Neural crest cell (in vitro differentiated cells): ENCODE results near the gene ELMOD1. TPM values are rescaled to one million over a fixed set of nuclear protein-coding genes. Genes with fewer than 3 reads are reported as not detected.

Experiments
- DNase-seq: peaks from one replicate; pipeline ENCODE4 v3.0.0; 2021; ENCODE audit warnings: low read depth, mixed read lengths, low spot score
- H3K27ac Mint-ChIP-seq: one replicate; pipeline ENCODE4 v1.8.0; 2021; ENCODE audit warnings: mild to moderate bottlenecking, mixed read lengths; ENCODE audit not compliant: unreplicated experiment
- H3K27me3 Mint-ChIP-seq: 2 replicates; pipeline ENCODE4 v1.8.0; 2021; ENCODE audit warnings: low read depth, mild to moderate bottlenecking, mixed read lengths
- H3K36me3 Mint-ChIP-seq: 2 replicates; pipeline ENCODE4 v1.8.0; 2021; ENCODE audit warnings: low read depth, mild to moderate bottlenecking, mixed read lengths
- H3K4me1 Mint-ChIP-seq: 2 replicates; pipeline ENCODE4 v1.8.0; 2021; ENCODE audit warnings: mixed read lengths
- H3K4me3 Mint-ChIP-seq: one replicate; pipeline ENCODE4 v1.8.0; 2021; ENCODE audit warnings: mild to moderate bottlenecking, mixed read lengths
- H3K9me3 Mint-ChIP-seq: 2 replicates; pipeline ENCODE4 v1.8.0; 2021; ENCODE audit warnings: mixed read lengths
- CTCF ChIP-seq: fragments of 200-600 bp; sonication (generic); conservative IDR thresholded peaks from 2 replicates; pipeline ENCODE4 v1.5.0; 2021; ENCODE audit warnings: antibody characterized with exemption, mild to moderate bottlenecking
- total RNA-seq: library from RNA; stranded (reverse); gene quantifications from 2 replicates; pipeline ENCODE4 v1.2.1, GENCODE V29; 2021

The ELMOD1 gene
- total RNA-seq, 1 donor from 2014 or later, result 0.40 TPM

DNA sequence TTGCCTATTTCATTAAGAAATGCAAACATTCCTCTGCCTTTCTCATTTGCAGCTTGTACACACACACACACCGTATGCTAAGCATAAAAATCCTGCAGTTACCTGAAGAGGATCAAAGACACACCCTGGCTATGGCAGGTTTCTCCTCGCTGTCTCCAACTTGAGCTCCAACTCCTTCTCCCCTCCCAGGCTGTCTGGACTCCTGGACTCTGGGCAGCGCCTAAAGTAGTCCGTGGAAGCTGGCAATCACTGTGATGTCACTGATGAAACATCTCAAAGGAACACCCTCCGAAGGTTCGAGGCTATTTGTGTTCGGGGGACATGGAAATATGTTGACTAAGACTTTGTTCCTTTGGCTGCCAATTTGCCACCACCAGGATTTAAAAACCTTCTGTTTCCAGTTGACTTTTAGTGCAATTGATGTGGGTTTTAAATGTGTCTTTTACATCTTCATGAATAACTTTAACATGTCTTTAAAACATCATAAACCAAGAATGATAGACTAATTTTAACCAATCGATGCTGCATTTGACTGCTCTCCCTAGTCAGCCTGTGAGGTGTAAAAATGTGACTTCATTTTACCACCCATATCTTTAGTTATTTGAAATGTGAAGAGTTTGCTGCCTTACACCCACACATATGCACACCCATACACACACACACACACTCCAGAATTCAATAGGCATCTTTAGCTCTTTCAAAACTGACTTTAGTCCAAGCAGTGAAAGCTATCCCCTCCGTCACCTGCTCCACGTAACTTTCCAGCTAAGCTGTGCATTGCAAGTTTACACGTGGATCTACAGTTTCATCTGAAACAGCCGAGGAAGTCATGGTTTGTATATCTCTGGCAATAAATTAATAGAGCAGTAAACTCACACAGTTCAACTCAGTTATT is 121.2 kb downstream of the ELMOD1 start, which contains the start of gene SLN:
Gene SLN (minus strand): TSS at position 196 of the 895 bp plus-strand sequence.
- Mint-ChIP-seq H3K4me3 (no peak within 1 kb of the TSS), H3K36me3 (no peaks in the 10 kb centered on the region)
- no peak for DNase-seq

DNA sequence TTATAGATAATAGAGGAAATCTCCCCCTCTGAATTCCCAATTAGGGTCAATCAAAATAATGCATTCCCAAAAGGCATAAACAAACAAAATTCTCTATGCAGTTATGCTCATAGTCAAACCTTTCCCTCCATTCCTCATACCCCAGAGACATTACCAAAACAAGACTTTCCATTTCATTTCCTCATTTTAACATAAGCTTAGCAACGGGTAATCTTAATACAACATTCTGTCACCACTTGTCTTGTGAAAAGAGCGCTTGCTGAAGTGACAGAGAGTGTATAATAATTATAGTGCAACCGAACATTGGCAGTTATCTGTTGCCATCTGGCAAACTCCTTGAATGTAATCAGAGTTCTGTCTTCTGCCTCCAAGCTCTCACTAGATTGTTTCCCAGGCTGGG is 122.1 kb downstream of the ELMOD1 start:
- DNase-seq, result no peak
- Mint-ChIP-seq H3K4me1 (peaks cover 10% of the 10 kb centered on the region), H3K36me3 (no peaks in the 10 kb centered on the region), H3K4me3 (no peak overlapping the region), H3K27me3 (peaks cover 16% of the 10 kb centered on the region), H3K27ac (no peak overlapping the region), H3K9me3 (no peaks in the 10 kb centered on the region)
- no peak for TF ChIP-seq CTCF

More for the DNA sequence above, 121.2 kb downstream of the ELMOD1 start, which contains the start of gene SLN:
- H3K27me3 Mint-ChIP-seq, result peaks cover 16% of the 10 kb centered on the region
- H3K4me1 Mint-ChIP-seq, result peaks cover 10% of the 10 kb centered on the region
- no peak within 1 kb of the TSS for H3K27ac Mint-ChIP-seq
- TF ChIP-seq CTCF, result no peak
- H3K9me3 Mint-ChIP-seq, result no peaks in the 10 kb centered on the region

Other genes with a start within 250 kb of the ELMOD1 start
- gene CWF19L2, start 133.3 kb upstream of the ELMOD1 start, total RNA-seq, result 14.8 TPM in 2 replicates
- 11.0 and 13.4 TPM in 2 replicates for gene ALKBH8, start 25.4 kb upstream of the ELMOD1 start, total RNA-seq
- gene SLN, start 120.9 kb downstream of the ELMOD1 start, total RNA-seq, result not detected in 2 replicates